ENCODE measurements around the gene EGFL7.

DNA sequence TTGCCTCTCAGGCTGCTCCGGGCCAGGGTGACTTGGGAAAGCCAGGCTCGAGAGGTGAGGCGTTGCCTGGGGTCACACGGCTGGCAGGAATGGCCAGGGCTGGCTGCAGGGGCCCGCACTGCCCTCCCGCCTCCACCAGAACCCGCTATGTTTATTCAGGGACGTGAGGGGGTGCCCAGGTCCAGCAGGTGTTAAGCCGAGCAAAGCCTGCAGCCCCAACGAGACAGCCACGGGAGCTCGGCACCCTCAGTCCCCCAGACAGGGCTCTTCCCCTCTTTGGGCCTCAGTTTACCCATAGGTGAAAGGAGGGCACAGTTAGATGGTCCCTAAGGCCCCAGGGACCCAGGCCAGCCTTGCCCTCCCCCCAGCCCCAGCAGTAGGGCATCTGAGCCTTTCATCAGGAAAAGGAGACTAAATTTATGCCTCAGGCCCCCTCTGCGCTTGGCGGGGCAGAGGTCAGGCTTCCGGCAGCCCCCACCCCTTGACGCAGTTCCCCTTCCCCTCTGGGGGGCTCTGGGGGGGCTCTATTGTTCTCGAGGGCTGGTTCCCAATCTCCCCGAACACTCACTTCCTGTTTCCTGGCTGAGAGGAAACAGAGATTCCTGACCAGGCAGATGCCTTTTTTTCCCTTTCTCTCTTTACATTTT is 7.1 kb upstream of the EGFL7 start:
- TF ChIP-seq, protein P1, sequence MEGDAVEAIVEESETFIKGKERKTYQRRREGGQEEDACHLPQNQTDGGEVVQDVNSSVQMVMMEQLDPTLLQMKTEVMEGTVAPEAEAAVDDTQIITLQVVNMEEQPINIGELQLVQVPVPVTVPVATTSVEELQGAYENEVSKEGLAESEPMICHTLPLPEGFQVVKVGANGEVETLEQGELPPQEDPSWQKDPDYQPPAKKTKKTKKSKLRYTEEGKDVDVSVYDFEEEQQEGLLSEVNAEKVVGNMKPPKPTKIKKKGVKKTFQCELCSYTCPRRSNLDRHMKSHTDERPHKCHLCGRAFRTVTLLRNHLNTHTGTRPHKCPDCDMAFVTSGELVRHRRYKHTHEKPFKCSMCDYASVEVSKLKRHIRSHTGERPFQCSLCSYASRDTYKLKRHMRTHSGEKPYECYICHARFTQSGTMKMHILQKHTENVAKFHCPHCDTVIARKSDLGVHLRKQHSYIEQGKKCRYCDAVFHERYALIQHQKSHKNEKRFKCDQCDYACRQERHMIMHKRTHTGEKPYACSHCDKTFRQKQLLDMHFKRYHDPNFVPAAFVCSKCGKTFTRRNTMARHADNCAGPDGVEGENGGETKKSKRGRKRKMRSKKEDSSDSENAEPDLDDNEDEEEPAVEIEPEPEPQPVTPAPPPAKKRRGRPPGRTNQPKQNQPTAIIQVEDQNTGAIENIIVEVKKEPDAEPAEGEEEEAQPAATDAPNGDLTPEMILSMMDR (IDR thresholded peaks at IDR 0.05), result no peak
- TF ChIP-seq POLR2A (IDR thresholded peaks at IDR 0.05), result no peak
- peak in 2 of 4 donors; percentile 55 to 78 for TF ChIP-seq EP300 (IDR thresholded peaks at IDR 0.05)
- peak; percentile 31 to 77 (median 62) for TF ChIP-seq POLR2AphosphoS5 (IDR thresholded peaks at IDR 0.05)

Measured in sigmoid colon (tissue), 4 donors.